ENCODE results near the gene IFNAR1.

IFNAR1 gene

GRCh38 chr21:33396951-33397350 lies 72.2 kb downstream of the IFNAR1 start:
- in situ Hi-C loops (cut with HindIII; ENCODE audit: low sequenced_read_pairs) = no loop called here

GRCh38 chr21:33397717-33398116 lies 72.9 kb downstream of the IFNAR1 start:
- in situ Hi-C loops (cut with HindIII; ENCODE audit: low sequenced_read_pairs) = no loop called here

- in situ Hi-C loops (cut with HindIII; ENCODE audit: low sequenced_read_pairs) = no loop called here
These were observed 73.6 kb downstream of the IFNAR1 start for GRCh38 chr21:33398361-33398760.

GRCh38 chr21:33401630-33401992 lies 76.8 kb downstream of the IFNAR1 start:
- in situ Hi-C loops (cut with HindIII; ENCODE audit: low sequenced_read_pairs) = no loop called here

- in situ Hi-C loops (cut with HindIII; ENCODE audit: low sequenced_read_pairs) = no loop called here
These were observed 77.5 kb downstream of the IFNAR1 start for GRCh38 chr21:33402001-33402979.

GRCh38 chr21:33403128-33403785 lies 78.5 kb downstream of the IFNAR1 start, which contains the start of gene IFNGR2:
TSS of gene IFNGR2 (plus strand) at chr21:33403413. CDS start at chr21:33403544, 131 bp downstream.
- in situ Hi-C loops (cut with HindIII; ENCODE audit: low sequenced_read_pairs) = no loop called here

- in situ Hi-C loops (cut with HindIII; ENCODE audit: low sequenced_read_pairs) = no loop called here
These were observed 79.2 kb downstream of the IFNAR1 start for GRCh38 chr21:33403786-33404585.

GRCh38 chr21:33406493-33406892 lies 81.7 kb downstream of the IFNAR1 start:
- in situ Hi-C loops (cut with HindIII; ENCODE audit: low sequenced_read_pairs) = no loop called here

Data from DLD1 (cell line).